OCI-LY3 (cell line): ENCODE results near the gene STEEP1.
"Not testable (repeated sequence)": the region's sequence is repeated elsewhere in the genome, so short reads cannot be mapped to it uniquely, and the experiment has no call there.

Experiments
- H2AFZ ChIP-seq: fragments of 200-600, 300-600 bp; shearing (Covaris generic); 2 replicates; pipeline ENCODE4 v1.6.0; 2014; ENCODE audit warnings: antibody characterized with exemption, low read depth, low read length
- H3K27ac ChIP-seq: fragments of 200-600, 300-600 bp; sonication (generic); 2 replicates; pipeline ENCODE4 v1.5.1; 2014; ENCODE audit warnings: mild to moderate bottlenecking, low read length, moderate library complexity, mixed read lengths
- H3K27me3 ChIP-seq: fragments of 200-600, 300-600 bp; sonication (generic); 2 replicates; pipeline ENCODE4 v1.6.1; 2014; ENCODE audit warnings: low read depth, low read length, mixed read lengths
- H3K36me3 ChIP-seq: fragments of 200-600, 300-600 bp; sonication (generic); replicated peaks from 2 replicates; pipeline ENCODE3; 2014; ENCODE audit warnings: low read depth, low read length, mixed read lengths
- H3K4me1 ChIP-seq: fragments of 300-600, 200-600 bp; sonication (generic); 2 replicates; pipeline ENCODE4 v1.6.1; 2014; ENCODE audit warnings: low read length, mixed read lengths
- H3K4me2 ChIP-seq: fragments of 200-600, 300-600 bp; sonication (generic); 2 replicates; pipeline ENCODE4 v1.6.1; 2014; ENCODE audit warnings: low read length, mixed read lengths
- H3K4me3 ChIP-seq: fragments of 300-600, 200-600 bp; sonication (generic); 2 replicates; pipeline ENCODE4 v1.5.1; 2014; ENCODE audit warnings: antibody characterized with exemption, mild to moderate bottlenecking, low read length, moderate library complexity
- H3K79me2 ChIP-seq: fragments of 300-600, 200-600 bp; shearing (Covaris generic); 2 replicates; pipeline ENCODE4 v1.6.1; 2014; ENCODE audit warnings: mild to moderate bottlenecking, low read length, mixed read lengths
- H3K9ac ChIP-seq: fragments of 300-600, 200-600 bp; shearing (Covaris generic); 2 replicates; pipeline ENCODE4 v1.6.0; 2014; ENCODE audit warnings: mild to moderate bottlenecking, low read length, moderate library complexity
- H3K9me3 ChIP-seq: fragments of 200-600, 300-600 bp; shearing (Covaris generic); 2 replicates; pipeline ENCODE4 v1.6.1; 2014; ENCODE audit warnings: low read length, mixed read lengths; ENCODE audit not compliant: insufficient read depth
- H4K20me1 ChIP-seq: fragments of 200-600, 300-600 bp; sonication (generic); 2 replicates; pipeline ENCODE4 v1.6.1; 2016; ENCODE audit warnings: low read length, mixed read lengths; ENCODE audit not compliant: insufficient read depth
- CTCF ChIP-seq: fragments of 200-600, 300-600 bp; sonication (generic); IDR thresholded peaks from 2 replicates; pipeline ENCODE4 v1.5.1; 2014; ENCODE audit warnings: antibody characterized with exemption, low read length, low read depth
- EZH2phosphoT487 ChIP-seq: fragments of 200-600 bp; shearing (Covaris generic); IDR thresholded peaks from 2 replicates; pipeline ENCODE4 v1.6.1; 2018; ENCODE audit warnings: antibody characterized with exemption, mixed run types, low read depth

STEEP1 gene

DNA sequence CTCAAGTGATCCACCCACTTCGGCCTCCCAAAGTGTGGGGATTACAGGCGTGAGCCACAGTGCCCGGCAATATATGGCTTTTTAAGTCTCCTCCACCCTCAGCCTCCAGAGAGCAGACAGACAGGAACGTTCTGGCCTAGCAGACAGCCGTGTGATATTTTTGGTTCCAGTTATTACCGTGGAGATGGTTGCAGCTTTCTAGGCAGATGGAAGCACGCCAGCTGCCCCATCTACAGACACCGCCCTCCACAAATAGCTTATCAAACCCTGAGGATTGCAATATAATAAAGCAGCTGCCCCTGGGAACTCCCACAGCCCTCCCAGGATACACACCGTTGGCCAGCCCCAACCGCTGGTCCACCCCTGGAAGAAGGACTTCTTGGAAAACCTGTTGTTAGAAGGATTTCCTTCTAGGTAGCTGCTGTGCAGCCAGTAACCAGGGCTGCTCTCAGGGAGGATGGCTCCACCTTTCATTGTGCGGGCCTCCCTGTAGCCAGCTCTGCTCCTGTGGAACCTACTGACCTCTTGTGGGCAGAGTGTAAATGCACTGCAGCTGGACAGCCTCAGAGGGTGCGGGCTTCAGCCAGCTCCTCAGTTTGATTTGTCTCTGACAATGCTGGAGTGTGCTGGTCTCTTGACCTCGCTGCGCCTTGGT lies 52.9 kb downstream of the STEEP1 start:
- Histone ChIP-seq H3K27me3 (no peaks in the 10 kb centered on the region), H3K9me3 (no peaks in the 10 kb centered on the region), H4K20me1 (no peaks in the 10 kb centered on the region), H3K4me2 (no peak overlapping the region), H3K4me3 (no peak overlapping the region), H3K9ac (no peak overlapping the region), H3K4me1 (peaks cover 8% of the 10 kb centered on the region), H3K36me3 (no peaks in the 10 kb centered on the region), H2AFZ (no peak overlapping the region), H3K79me2 (no peaks in the 10 kb centered on the region), H3K27ac (no peak overlapping the region)
- no peak for TF ChIP-seq EZH2phosphoT487
- TF ChIP-seq CTCF: peak; percentile 44

DNA sequence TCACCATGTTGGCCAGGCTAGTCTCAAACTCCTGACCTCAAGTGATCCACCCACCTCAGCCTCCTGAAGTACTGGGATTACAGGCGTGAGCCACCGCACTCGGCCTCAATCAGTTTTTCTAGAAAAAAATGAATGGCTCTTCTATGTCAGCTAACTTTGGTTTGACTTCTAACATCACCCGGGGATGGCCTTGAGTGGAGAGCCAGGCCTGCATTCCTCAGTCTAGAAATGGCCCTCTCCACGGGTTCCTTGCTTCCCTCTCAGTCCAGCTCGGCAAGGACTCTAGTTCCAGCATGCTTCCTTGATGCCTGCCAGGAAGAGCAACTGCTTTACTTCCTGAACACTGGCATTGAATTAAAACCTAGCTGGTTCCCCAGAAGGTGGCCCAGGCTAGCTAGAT lies 58.0 kb downstream of the STEEP1 start:
- Histone ChIP-seq H3K4me3 (no peak overlapping the region), H3K4me2 (no peak overlapping the region), H3K27me3 (no peaks in the 10 kb centered on the region), H3K9ac (no peak overlapping the region), H3K27ac (no peak overlapping the region), H3K9me3 (no peaks in the 10 kb centered on the region), H3K79me2 (no peaks in the 10 kb centered on the region), H4K20me1 (no peaks in the 10 kb centered on the region), H2AFZ (no peak overlapping the region), H3K36me3 (no peaks in the 10 kb centered on the region), H3K4me1 (no peaks in the 10 kb centered on the region)
- TF ChIP-seq EZH2phosphoT487 (no peak), CTCF (no peak)

DNA sequence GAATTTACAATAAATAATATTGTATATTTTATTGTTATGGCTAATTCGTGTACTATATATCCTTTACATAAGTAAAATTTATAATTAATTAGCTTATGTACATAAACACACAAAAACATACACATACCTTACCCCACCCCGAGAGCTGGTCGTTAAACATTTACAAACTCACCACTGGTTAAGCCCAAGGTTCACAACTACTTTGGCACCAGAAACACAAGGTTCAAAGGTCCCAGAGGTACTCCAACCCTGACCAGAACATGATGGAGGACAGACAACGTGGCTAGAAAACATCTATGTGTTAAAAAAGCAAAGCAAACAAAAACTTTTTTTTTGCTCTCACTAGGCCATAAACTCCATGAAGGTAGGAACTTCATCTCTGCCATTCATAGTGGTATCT lies 59.3 kb downstream of the STEEP1 start:
- TF ChIP-seq CTCF (no peak), EZH2phosphoT487 (no peak)
- Histone ChIP-seq H3K27ac (no peak overlapping the region), H3K9me3 (no peaks in the 10 kb centered on the region)

DNA sequence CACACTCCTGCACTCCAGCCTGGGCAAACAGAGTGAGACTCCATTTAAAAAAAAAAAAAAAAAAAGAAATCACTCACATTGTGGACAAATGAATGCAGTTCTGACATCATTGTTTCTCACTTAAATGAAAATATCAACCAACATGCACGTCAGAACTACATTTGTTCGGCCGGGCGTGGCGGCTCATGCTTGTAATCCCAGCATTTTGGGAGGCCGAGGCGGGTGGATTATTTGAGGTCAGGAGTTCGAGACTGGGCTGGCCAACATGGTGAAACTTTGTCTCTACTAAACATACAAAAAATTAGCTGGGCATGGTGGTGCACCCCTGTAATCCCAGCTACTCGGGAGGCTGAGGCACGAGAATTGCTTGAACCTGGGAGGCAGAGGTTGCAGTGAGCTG lies 60.1 kb downstream of the STEEP1 start:
- H3K9me3 ChIP-seq, H4K20me1 ChIP-seq, H3K27me3 ChIP-seq, H2AFZ ChIP-seq, H3K9ac ChIP-seq, H3K4me1 ChIP-seq, H3K27ac ChIP-seq, H3K4me2 ChIP-seq, H3K36me3 ChIP-seq, H3K79me2 ChIP-seq, H3K4me3 ChIP-seq: not testable (repeated sequence)

More for the DNA sequence above, 59.3 kb downstream of the STEEP1 start:
- Histone ChIP-seq H3K4me3 (no peak overlapping the region), H3K27me3 (no peaks in the 10 kb centered on the region), H3K4me1 (no peaks in the 10 kb centered on the region), H2AFZ (no peak overlapping the region), H3K9ac (no peak overlapping the region), H3K79me2 (no peaks in the 10 kb centered on the region), H3K4me2 (no peak overlapping the region), H3K36me3 (no peaks in the 10 kb centered on the region), H4K20me1 (no peaks in the 10 kb centered on the region)
